Osteocyte (in vitro differentiated cells): ENCODE measurements around the gene CNOT1. TPM values are rescaled to one million over a fixed set of nuclear protein-coding genes. Genes with fewer than 3 reads are reported as not detected.
A peak's percentile ranks its signal among the peaks of the same experiment; 100 is the strongest.

Experiments used
- DNase-seq: peaks from one replicate; pipeline ENCODE4 v3.0.0; 2021; ENCODE audit warnings: mixed read lengths; ENCODE audit not compliant: unreplicated experiment; ENCODE audit errors: extremely low spot score
- H3K27ac Mint-ChIP-seq: one replicate; pipeline ENCODE4 v1.8.0; 2021; ENCODE audit warnings: mild to moderate bottlenecking, mixed read lengths; ENCODE audit not compliant: unreplicated experiment
- H3K27me3 Mint-ChIP-seq: one replicate; pipeline ENCODE4 v1.8.0; 2021; ENCODE audit warnings: mixed read lengths; ENCODE audit not compliant: unreplicated experiment
- H3K36me3 Mint-ChIP-seq: one replicate; pipeline ENCODE4 v1.8.0; 2021; ENCODE audit warnings: mixed read lengths; ENCODE audit not compliant: unreplicated experiment
- H3K4me1 Mint-ChIP-seq: one replicate; pipeline ENCODE4 v1.8.0; 2021; ENCODE audit warnings: mixed read lengths; ENCODE audit not compliant: unreplicated experiment
- H3K4me3 Mint-ChIP-seq: one replicate; pipeline ENCODE4 v1.8.0; 2021; ENCODE audit warnings: mild to moderate bottlenecking, moderate library complexity, mixed read lengths; ENCODE audit not compliant: unreplicated experiment
- H3K9me3 Mint-ChIP-seq: one replicate; pipeline ENCODE4 v1.8.0; 2021; ENCODE audit warnings: mixed read lengths; ENCODE audit not compliant: unreplicated experiment
- CTCF ChIP-seq: fragments of 200-600 bp; sonication (generic); IDR thresholded peaks from 2 replicates; pipeline ENCODE4 v1.5.0; 2021; ENCODE audit warnings: antibody characterized with exemption, mild to moderate bottlenecking, moderate library complexity
- total RNA-seq: library from RNA; stranded (reverse); gene quantifications from 2 replicates; pipeline ENCODE4 v1.2.1, GENCODE V29; 2021

The CNOT1 gene
- total RNA-seq, 1 donor from 2014 or later: 122 TPM

- H3K4me1 Mint-ChIP-seq: no peaks in the 10 kb centered on the region
- no peak for DNase-seq
- TF ChIP-seq CTCF: no peak
- no peaks in the 10 kb centered on the region for H3K9me3 Mint-ChIP-seq
- H3K4me3 Mint-ChIP-seq: no peak overlapping the region
- H3K27ac Mint-ChIP-seq: no peak overlapping the region
- no peaks in the 10 kb centered on the region for H3K27me3 Mint-ChIP-seq
- peaks cover 46% of the 10 kb centered on the region for H3K36me3 Mint-ChIP-seq
These were observed 40.2 kb downstream of the CNOT1 start for GRCh38 chr16:58589326-58589905.

- TF ChIP-seq CTCF: no peak
- Mint-ChIP-seq H3K9me3 (no peaks in the 10 kb centered on the region), H3K27me3 (no peaks in the 10 kb centered on the region), H3K4me3 (no peak overlapping the region), H3K36me3 (peaks cover 44% of the 10 kb centered on the region), H3K4me1 (no peaks in the 10 kb centered on the region), H3K27ac (no peak overlapping the region)
- no peak for DNase-seq
These were observed 41.2 kb downstream of the CNOT1 start for GRCh38 chr16:58588406-58588805.

- no peak for TF ChIP-seq CTCF
- H3K9me3 Mint-ChIP-seq: no peaks in the 10 kb centered on the region
- H3K36me3 Mint-ChIP-seq: peaks cover 45% of the 10 kb centered on the region
- no peak for DNase-seq
- H3K27ac Mint-ChIP-seq: peak overlapping the region; percentile 18
- H3K27me3 Mint-ChIP-seq: no peaks in the 10 kb centered on the region
- H3K4me3 Mint-ChIP-seq: no peak overlapping the region
- no peaks in the 10 kb centered on the region for H3K4me1 Mint-ChIP-seq
These were observed 43.1 kb downstream of the CNOT1 start for GRCh38 chr16:58586340-58587030.

- Mint-ChIP-seq H3K27ac (no peak overlapping the region), H3K36me3 (peaks cover 53% of the 10 kb centered on the region), H3K9me3 (no peaks in the 10 kb centered on the region), H3K27me3 (no peaks in the 10 kb centered on the region), H3K4me1 (no peaks in the 10 kb centered on the region), H3K4me3 (no peak overlapping the region)
- DNase-seq: no peak
- no peak for TF ChIP-seq CTCF
These were observed 44.7 kb downstream of the CNOT1 start for GRCh38 chr16:58584831-58585505.
